Stimulated activated naive CD8-positive, alpha-beta T cell treated with anti-CD3 and anti-CD28 coated beads, Interleukin-15, amount 100 ng/mL, for 72 hours (primary cell): ENCODE data around the gene PBX1.
"Not testable (repeated sequence)": the region's sequence is repeated elsewhere in the genome, so short reads cannot be mapped to it uniquely, and the experiment has no call there.

Experiments used
- ATAC-seq: fragments of 150-1000 bp; cut with Tn5 transposase; 2 replicates; pipeline ENCODE4 v1.10.0; 2021; ENCODE audit warnings: mild to moderate bottlenecking, moderate library complexity
- DNase-seq, 2 donors: peaks; one replicate each; pipeline ENCODE4 v3.0.0; 2021 to 2022
- H3K27ac Mint-ChIP-seq, 2 donors: one replicate each; pipeline ENCODE4 v1.8.0; 2022; ENCODE audit warnings: mild to moderate bottlenecking in 2 of 2, mixed read lengths in 2 of 2, moderate library complexity in 2 of 2
- H3K27me3 Mint-ChIP-seq: one replicate; pipeline ENCODE4 v1.8.0; 2022; ENCODE audit warnings: mixed read lengths
- H3K4me1 Mint-ChIP-seq: one replicate; pipeline ENCODE4 v1.8.0; 2022; ENCODE audit warnings: mild to moderate bottlenecking, mixed read lengths
- H3K4me3 Mint-ChIP-seq, 2 donors: one replicate each; pipeline ENCODE4 v1.8.0; 2022; ENCODE audit warnings: mild to moderate bottlenecking in 2 of 2, mixed read lengths in 2 of 2, moderate library complexity in 1 of 2
- H3K9me3 Mint-ChIP-seq, 2 donors: one replicate each; pipeline ENCODE4 v1.8.0; 2022; ENCODE audit warnings: mixed read lengths in 2 of 2

The PBX1 gene

GRCh38 chr1:164558461-164559341 is at the start of gene PBX1:
TSS of gene PBX1 (plus strand) at chr1:164559184.
- Mint-ChIP-seq H3K4me3 (peak within 1 kb of the TSS; percentile 76 to 84), H3K9me3 (no peaks in the 10 kb centered on the region), H3K27ac (no peak within 1 kb of the TSS), H3K4me1 (peaks cover 15% of the 10 kb centered on the region), H3K27me3 (peaks cover 23% of the 10 kb centered on the region)
- ATAC-seq (peak; percentile 100), DNase-seq (peak; percentile 72 to 82)

DNA sequence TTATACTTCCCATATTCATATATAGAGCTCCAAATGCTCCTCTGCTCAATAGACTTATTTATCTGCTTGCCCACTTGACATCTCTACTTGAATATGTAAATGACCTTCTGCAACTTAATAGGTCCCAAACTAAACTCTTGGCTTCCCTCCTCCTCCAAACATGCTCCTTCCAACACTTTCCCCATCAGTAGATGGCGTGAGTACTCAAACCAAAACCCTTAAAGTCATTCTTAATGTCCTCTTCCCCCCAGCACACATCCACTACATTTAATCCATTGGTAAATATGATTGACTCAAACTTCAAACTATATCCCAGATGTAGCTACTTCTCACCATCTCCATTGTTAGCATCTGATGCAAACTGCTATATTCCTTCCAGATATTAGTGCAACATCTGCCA is 48.5 kb upstream of the PBX1 start:
- H3K27me3 Mint-ChIP-seq = no peaks in the 10 kb centered on the region
- peaks cover 0 to 6% of the 10 kb centered on the region in 2 donors for H3K9me3 Mint-ChIP-seq
- DNase-seq = no peak
- ATAC-seq = no peak
- H3K4me3 Mint-ChIP-seq = no peak overlapping the region
- no peaks in the 10 kb centered on the region for H3K4me1 Mint-ChIP-seq
- H3K27ac Mint-ChIP-seq = no peak overlapping the region

- Mint-ChIP-seq H3K27me3 (no peaks in the 10 kb centered on the region), H3K9me3 (no peaks in the 10 kb centered on the region), H3K27ac (no peak overlapping the region), H3K4me1 (no peaks in the 10 kb centered on the region), H3K4me3 (no peak overlapping the region)
- ATAC-seq (no peak), DNase-seq (no peak)
Measured at GRCh38 chr1:164511001-164511705, 47.8 kb upstream of the PBX1 start.

- DNase-seq (no peak), ATAC-seq (no peak)
- H3K4me3 Mint-ChIP-seq = no peak overlapping the region
- H3K27ac Mint-ChIP-seq = no peak overlapping the region
- no peaks in the 10 kb centered on the region for H3K4me1 Mint-ChIP-seq
- no peaks in the 10 kb centered on the region for H3K9me3 Mint-ChIP-seq
- H3K27me3 Mint-ChIP-seq = no peaks in the 10 kb centered on the region
Measured at GRCh38 chr1:164515231-164515630, 43.8 kb upstream of the PBX1 start.

DNA sequence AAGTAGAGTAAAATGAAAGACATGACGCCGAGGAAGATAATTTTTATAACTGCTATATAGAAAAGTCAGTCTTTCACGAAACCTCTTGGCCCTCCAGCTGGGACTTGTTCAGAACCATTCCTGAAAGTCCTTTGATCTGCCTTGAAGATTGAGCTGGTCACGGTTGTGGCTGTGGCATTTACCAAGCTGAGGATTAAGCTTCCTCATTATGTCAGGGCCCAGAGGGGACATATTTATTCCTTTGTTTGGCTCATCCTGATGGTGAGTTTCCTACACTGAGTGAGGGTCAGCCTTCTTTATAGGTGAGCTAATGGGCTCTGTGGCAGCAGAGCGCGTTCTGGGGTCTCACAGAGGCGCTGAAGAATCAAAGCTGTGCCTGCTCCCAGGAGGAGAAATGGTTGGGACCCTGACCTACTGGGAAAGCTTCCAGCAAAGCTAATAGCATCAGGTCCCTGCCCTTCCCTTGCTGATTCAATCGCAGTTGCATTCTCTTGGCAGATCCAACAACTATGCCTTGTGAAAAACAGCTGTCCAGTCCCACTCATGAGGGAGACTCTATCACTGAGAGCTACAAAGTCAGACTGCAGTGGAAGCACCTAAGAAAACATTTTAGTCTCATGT is 43.2 kb upstream of the PBX1 start:
- no peaks in the 10 kb centered on the region for H3K9me3 Mint-ChIP-seq
- H3K4me3 Mint-ChIP-seq = no peak overlapping the region
- no peaks in the 10 kb centered on the region for H3K27me3 Mint-ChIP-seq
- no peak for ATAC-seq
- H3K27ac Mint-ChIP-seq = no peak overlapping the region
- no peak for DNase-seq
- H3K4me1 Mint-ChIP-seq = no peaks in the 10 kb centered on the region

GRCh38 chr1:164516591-164516990 is 42.4 kb upstream of the PBX1 start:
- Mint-ChIP-seq H3K27me3 (no peaks in the 10 kb centered on the region), H3K4me3 (no peak overlapping the region), H3K9me3 (no peaks in the 10 kb centered on the region), H3K27ac (no peak overlapping the region), H3K4me1 (no peaks in the 10 kb centered on the region)
- DNase-seq (no peak), ATAC-seq (no peak)

DNA sequence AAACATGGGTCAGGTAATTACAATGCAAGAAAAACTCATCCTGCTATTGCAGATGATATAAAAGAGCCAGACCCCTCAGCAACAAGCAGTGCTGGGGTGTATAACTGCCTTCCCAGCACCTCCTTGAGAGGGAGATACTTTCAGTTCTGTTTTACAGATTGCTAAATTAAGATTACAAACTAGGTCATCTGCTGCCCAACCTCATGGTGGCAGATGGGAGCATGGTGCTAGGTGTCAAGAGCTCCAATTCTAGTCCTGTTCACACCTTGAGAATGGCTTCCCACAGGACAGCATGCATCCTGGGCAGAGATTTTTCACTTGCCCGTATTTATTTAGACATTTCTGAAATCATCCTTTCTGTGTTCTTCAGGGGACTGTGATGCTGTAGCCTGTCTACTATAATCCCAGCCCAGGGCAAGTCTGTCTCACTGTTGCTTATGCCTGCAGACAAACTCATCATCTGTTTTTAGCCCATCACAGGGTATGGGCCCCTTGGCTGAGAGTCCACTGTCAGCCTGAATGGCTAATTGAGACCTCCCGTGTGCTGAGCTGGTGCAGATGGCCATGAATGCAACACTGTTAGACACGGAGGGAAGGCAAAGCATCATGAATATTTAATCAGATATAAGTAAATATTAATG is 40.2 kb upstream of the PBX1 start:
- DNase-seq = no peak
- Mint-ChIP-seq H3K4me3 (no peak overlapping the region), H3K4me1 (no peaks in the 10 kb centered on the region), H3K27me3 (no peaks in the 10 kb centered on the region), H3K27ac (no peak overlapping the region), H3K9me3 (peaks cover 0 to 6% of the 10 kb centered on the region in 2 donors)
- no peak for ATAC-seq

DNA sequence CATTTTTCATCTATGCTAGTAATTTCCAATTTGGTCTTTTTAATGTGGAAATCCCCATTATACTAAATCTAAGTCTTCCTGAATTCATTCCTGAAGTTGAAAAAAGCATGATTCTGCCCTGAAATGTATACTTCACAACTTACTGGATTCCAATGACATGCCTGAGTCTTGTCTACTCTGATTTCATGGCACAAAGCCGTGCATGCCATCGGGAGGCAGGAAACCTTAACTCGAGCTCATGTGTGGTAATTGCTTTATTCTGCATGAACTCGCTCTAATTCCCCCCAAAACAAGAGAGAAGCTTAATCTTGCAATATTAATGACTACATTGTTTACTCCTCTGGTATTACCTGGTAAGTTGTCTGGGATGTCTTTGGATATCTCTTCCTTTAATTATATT is 39.6 kb upstream of the PBX1 start:
- no peak overlapping the region for H3K4me3 Mint-ChIP-seq
- no peaks in the 10 kb centered on the region for H3K27me3 Mint-ChIP-seq
- H3K27ac Mint-ChIP-seq = no peak overlapping the region
- DNase-seq (no peak), ATAC-seq (no peak)
- no peaks in the 10 kb centered on the region for H3K4me1 Mint-ChIP-seq
- H3K9me3 Mint-ChIP-seq = peaks cover 0 to 6% of the 10 kb centered on the region in 2 donors

GRCh38 chr1:164524810-164525209 is 34.2 kb upstream of the PBX1 start:
- ATAC-seq = no peak
- H3K27me3 Mint-ChIP-seq = no peaks in the 10 kb centered on the region

GRCh38 chr1:164534863-164535610 is 23.9 kb upstream of the PBX1 start:
- no peak overlapping the region for H3K27ac Mint-ChIP-seq
- no peak for ATAC-seq
- H3K9me3 Mint-ChIP-seq = no peaks in the 10 kb centered on the region
- no peak overlapping the region for H3K4me3 Mint-ChIP-seq
- no peaks in the 10 kb centered on the region for H3K27me3 Mint-ChIP-seq
- no peaks in the 10 kb centered on the region for H3K4me1 Mint-ChIP-seq
- DNase-seq = no peak

More at GRCh38 chr1:164524810-164525209, 34.2 kb upstream of the PBX1 start:
- peaks cover 12 to 19% of the 10 kb centered on the region in 2 donors for H3K9me3 Mint-ChIP-seq
- no peak for DNase-seq
- H3K27ac Mint-ChIP-seq = no peak overlapping the region
- no peaks in the 10 kb centered on the region for H3K4me1 Mint-ChIP-seq
- H3K4me3 Mint-ChIP-seq = no peak overlapping the region

GRCh38 chr1:164552463-164552988 is 6.5 kb upstream of the PBX1 start:
- ATAC-seq, H3K4me3 Mint-ChIP-seq, DNase-seq, H3K27ac Mint-ChIP-seq, H3K27me3 Mint-ChIP-seq, H3K4me1 Mint-ChIP-seq: not testable (repeated sequence)
- H3K9me3 Mint-ChIP-seq = peaks cover 22 to 27% of the 10 kb centered on the region in 2 donors

GRCh38 chr1:164557270-164557669 is 1.7 kb upstream of the PBX1 start:
- Mint-ChIP-seq H3K27me3 (peaks cover 23% of the 10 kb centered on the region), H3K27ac (no peak overlapping the region), H3K4me1 (peaks cover 15% of the 10 kb centered on the region)

GRCh38 chr1:164559342-164560051 is 513 bp downstream of the PBX1 start:
- Mint-ChIP-seq H3K27me3 (peaks cover 23% of the 10 kb centered on the region), H3K9me3 (no peaks in the 10 kb centered on the region), H3K4me1 (peaks cover 15% of the 10 kb centered on the region), H3K4me3 (peak overlapping the region; percentile 76 to 84), H3K27ac (no peak overlapping the region)
- no peak for ATAC-seq
- no peak for DNase-seq

More at GRCh38 chr1:164557270-164557669, 1.7 kb upstream of the PBX1 start:
- ATAC-seq (no peak), DNase-seq (no peak)
- H3K4me3 Mint-ChIP-seq = no peak overlapping the region
- H3K9me3 Mint-ChIP-seq = peaks cover 13% of the 10 kb centered on the region in 2 donors

DNA sequence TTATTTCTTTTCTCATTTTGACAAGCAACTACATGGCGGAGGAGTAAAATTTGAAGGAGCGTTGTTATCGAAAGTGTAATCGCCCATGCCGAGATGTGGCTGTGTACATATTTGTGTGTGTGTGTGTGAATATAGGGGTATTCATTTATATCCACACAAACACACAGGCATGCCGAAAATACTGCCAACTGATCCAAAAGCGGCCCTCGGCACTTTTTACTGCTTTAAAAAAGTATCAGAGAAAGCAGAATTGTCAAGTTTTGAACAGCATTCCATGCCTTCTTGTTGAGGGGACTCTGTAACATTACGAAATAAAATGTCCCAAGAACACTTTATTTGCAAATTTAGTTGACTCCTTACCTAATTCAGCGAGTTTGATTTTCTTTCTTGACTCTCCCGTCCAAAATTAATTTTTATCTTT is 1.1 kb downstream of the PBX1 start:
- DNase-seq = no peak
- peak overlapping the region; percentile 76 to 84 for H3K4me3 Mint-ChIP-seq
- H3K27ac Mint-ChIP-seq = peak overlapping the region in 1 of 2 donors; percentile 30

More for the DNA sequence above, 1.1 kb downstream of the PBX1 start:
- Mint-ChIP-seq H3K27me3 (peaks cover 23% of the 10 kb centered on the region), H3K9me3 (no peaks in the 10 kb centered on the region), H3K4me1 (peaks cover 15% of the 10 kb centered on the region)
- ATAC-seq = no peak
